ENCODE results near the gene IQCE. TPM values are rescaled to one million over a fixed set of nuclear protein-coding genes. Genes with fewer than 3 reads are reported as not detected.

Gene IQCE
- total RNA-seq, 1 donor from 2014 or later: 12.0 TPM

GRCh38 chr7:2515424-2516193, 43.2 kb upstream of the IQCE start:
- TF ChIP-seq, protein P1, sequence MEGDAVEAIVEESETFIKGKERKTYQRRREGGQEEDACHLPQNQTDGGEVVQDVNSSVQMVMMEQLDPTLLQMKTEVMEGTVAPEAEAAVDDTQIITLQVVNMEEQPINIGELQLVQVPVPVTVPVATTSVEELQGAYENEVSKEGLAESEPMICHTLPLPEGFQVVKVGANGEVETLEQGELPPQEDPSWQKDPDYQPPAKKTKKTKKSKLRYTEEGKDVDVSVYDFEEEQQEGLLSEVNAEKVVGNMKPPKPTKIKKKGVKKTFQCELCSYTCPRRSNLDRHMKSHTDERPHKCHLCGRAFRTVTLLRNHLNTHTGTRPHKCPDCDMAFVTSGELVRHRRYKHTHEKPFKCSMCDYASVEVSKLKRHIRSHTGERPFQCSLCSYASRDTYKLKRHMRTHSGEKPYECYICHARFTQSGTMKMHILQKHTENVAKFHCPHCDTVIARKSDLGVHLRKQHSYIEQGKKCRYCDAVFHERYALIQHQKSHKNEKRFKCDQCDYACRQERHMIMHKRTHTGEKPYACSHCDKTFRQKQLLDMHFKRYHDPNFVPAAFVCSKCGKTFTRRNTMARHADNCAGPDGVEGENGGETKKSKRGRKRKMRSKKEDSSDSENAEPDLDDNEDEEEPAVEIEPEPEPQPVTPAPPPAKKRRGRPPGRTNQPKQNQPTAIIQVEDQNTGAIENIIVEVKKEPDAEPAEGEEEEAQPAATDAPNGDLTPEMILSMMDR (IDR thresholded peaks at IDR 0.05; ENCODE audit: partially characterized antibody, unreplicated experiment): no peak
- Mint-ChIP-seq H3K27me3 (ENCODE audit: unreplicated experiment) (peaks cover 17% of the 10 kb centered on the region), H3K27ac (ENCODE audit: unreplicated experiment) (no peak overlapping the region), H3K4me1 (ENCODE audit: low read depth, unreplicated experiment) (peaks cover 12% of the 10 kb centered on the region), H3K9me3 (ENCODE audit: unreplicated experiment) (peaks cover 19% of the 10 kb centered on the region), H3K4me3 (ENCODE audit: unreplicated experiment) (no peak overlapping the region), H3K36me3 (ENCODE audit: unreplicated experiment) (no peaks in the 10 kb centered on the region)
- no peak for DNase-seq

- Mint-ChIP-seq H3K4me1 (ENCODE audit: low read depth, unreplicated experiment) (peaks cover 12% of the 10 kb centered on the region), H3K27ac (ENCODE audit: unreplicated experiment) (no peak overlapping the region), H3K4me3 (ENCODE audit: unreplicated experiment) (no peak overlapping the region), H3K36me3 (ENCODE audit: unreplicated experiment) (no peaks in the 10 kb centered on the region), H3K9me3 (ENCODE audit: unreplicated experiment) (peaks cover 19% of the 10 kb centered on the region), H3K27me3 (ENCODE audit: unreplicated experiment) (peaks cover 17% of the 10 kb centered on the region)
- TF ChIP-seq, protein P1 (IDR thresholded peaks at IDR 0.05; ENCODE audit: partially characterized antibody, unreplicated experiment): no peak
- no peak for DNase-seq
Observed at GRCh38 chr7:2516194-2516555, 42.6 kb upstream of the IQCE start.

DNA sequence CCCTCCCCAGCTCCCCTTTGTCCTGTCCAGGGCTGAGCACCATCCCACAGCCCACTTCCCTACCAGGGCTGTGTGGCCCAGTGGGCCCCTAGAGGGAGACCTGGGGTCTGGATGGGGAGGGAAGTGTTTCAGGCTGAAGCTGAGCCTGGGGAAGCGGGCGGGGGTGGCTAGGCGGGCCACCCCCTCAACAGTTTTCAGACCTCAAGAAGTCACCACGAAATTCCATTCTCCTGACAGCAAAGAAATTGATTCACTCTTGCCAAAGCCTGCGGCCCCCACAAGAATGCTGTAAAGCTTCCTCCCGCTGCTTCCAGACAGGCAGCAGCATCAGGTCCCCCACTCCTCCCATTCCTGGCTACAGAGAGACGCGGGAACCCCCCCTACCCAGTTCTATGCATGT, 41.8 kb upstream of the IQCE start:
- no peak for DNase-seq
- Mint-ChIP-seq H3K9me3 (ENCODE audit: unreplicated experiment) (peaks cover 19% of the 10 kb centered on the region), H3K4me3 (ENCODE audit: unreplicated experiment) (no peak overlapping the region)

DNA sequence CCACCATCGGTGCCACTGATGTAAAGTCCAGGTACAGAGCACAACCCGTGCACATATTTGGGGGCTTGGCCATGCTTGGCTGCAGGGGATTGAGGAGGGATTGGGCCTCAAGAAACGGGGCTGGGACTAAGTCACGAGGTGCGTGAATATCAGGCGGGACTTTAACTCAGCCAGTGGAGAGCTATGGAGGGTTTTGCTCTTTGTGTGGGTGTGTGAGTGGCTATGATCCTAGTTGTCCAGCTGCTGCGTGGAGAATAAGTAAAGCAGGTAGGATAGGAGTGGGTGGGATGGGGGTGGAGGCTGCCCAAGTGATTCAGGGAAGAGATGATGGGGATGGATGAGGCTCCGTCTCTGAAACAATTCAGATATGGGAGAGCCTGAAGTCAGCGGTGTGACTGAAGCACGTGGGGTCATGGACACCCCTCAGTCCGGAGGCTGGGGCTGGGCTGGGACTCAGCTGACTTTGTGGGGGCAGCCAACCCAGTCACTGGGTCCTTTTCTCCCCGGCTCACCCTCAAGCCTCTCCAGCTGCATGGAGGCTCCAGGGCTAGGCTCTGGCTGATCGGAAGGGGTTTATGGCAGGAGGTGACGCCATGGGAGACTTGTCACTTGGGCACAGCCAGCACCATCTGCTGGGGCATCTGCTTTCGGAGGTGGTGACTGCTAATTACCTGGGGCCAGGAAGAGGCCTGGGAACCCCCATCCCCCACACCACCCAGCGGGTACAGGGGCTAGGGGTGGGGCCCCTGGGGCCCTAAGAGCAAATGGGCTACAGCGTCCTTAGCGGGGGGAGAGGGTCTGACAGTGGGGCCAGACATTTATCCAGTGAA, 40.9 kb upstream of the IQCE start:
- peak; percentile 74 for DNase-seq
- Mint-ChIP-seq H3K27me3 (ENCODE audit: unreplicated experiment) (peaks cover 17% of the 10 kb centered on the region), H3K9me3 (ENCODE audit: unreplicated experiment) (peaks cover 19% of the 10 kb centered on the region), H3K36me3 (ENCODE audit: unreplicated experiment) (no peaks in the 10 kb centered on the region), H3K4me3 (ENCODE audit: unreplicated experiment) (peak overlapping the region; percentile 74), H3K27ac (ENCODE audit: unreplicated experiment) (peak overlapping the region; percentile 92), H3K4me1 (ENCODE audit: low read depth, unreplicated experiment) (peaks cover 15% of the 10 kb centered on the region)
- TF ChIP-seq, protein P1 (IDR thresholded peaks at IDR 0.05; ENCODE audit: partially characterized antibody, unreplicated experiment): no peak

More for the DNA sequence above, 41.8 kb upstream of the IQCE start:
- Mint-ChIP-seq H3K27ac (ENCODE audit: unreplicated experiment) (no peak overlapping the region), H3K36me3 (ENCODE audit: unreplicated experiment) (no peaks in the 10 kb centered on the region), H3K27me3 (ENCODE audit: unreplicated experiment) (peaks cover 17% of the 10 kb centered on the region), H3K4me1 (ENCODE audit: low read depth, unreplicated experiment) (peaks cover 15% of the 10 kb centered on the region)
- TF ChIP-seq, protein P1 (IDR thresholded peaks at IDR 0.05; ENCODE audit: partially characterized antibody, unreplicated experiment): no peak

DNA sequence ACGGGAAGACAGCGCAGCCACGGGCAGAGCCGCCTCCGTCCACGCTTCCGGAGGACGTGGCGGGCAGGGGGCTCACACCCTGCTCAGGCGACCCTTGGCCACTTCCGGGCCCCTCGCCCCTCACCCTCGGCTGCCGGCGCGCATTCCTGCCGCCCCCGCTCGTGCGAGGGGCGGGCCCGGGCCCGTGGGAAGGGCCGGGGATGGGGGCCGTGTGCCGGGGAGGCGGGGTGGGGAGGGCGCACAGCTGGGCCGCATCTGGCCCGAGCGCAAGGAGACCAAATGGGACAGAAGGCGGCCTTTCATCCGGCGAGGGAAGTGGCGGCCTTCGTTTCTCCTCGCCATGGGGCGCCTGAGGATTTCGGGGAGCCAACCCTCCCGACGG, 40.1 kb upstream of the IQCE start:
- H3K4me3 Mint-ChIP-seq (ENCODE audit: unreplicated experiment): peak overlapping the region; percentile 74
- peaks cover 15% of the 10 kb centered on the region for H3K27me3 Mint-ChIP-seq (ENCODE audit: unreplicated experiment)
- TF ChIP-seq, protein P1 (IDR thresholded peaks at IDR 0.05; ENCODE audit: partially characterized antibody, unreplicated experiment): no peak
- H3K4me1 Mint-ChIP-seq (ENCODE audit: low read depth, unreplicated experiment): peaks cover 14% of the 10 kb centered on the region
- peak overlapping the region; percentile 92 for H3K27ac Mint-ChIP-seq (ENCODE audit: unreplicated experiment)
- peaks cover 19% of the 10 kb centered on the region for H3K9me3 Mint-ChIP-seq (ENCODE audit: unreplicated experiment)
- no peaks in the 10 kb centered on the region for H3K36me3 Mint-ChIP-seq (ENCODE audit: unreplicated experiment)
- DNase-seq: no peak

Data from glutamatergic neuron (in vitro differentiated cells).